HepG2 (cell line): ENCODE measurements around the gene TAPBP. TPM values are rescaled to one million over a fixed set of nuclear protein-coding genes. Genes with fewer than 3 reads are reported as not detected.

Experiments used
- ARHGAP35 ChIP-seq: sonication (generic); formaldehyde crosslinking; IDR thresholded peaks from 2 replicates; pipeline ENCODE4 v1.9.0; 2022; ENCODE audit warnings: mild to moderate bottlenecking, inconsistent platforms, moderate library complexity, missing genetic modification reagents, borderline replicate concordance
- ATM ChIP-seq: fragments of 450-650 bp; IDR thresholded peaks from 2 replicates; pipeline ENCODE4 v1.7.1; 2017; ENCODE audit warnings: mild to moderate bottlenecking, borderline replicate concordance
- ATRX ChIP-seq: sonication (generic); formaldehyde crosslinking; IDR thresholded peaks from 2 replicates; pipeline ENCODE4 v1.4.0; 2020; ENCODE audit warnings: missing genetic modification reagents, borderline replicate concordance
- CCAR2 ChIP-seq: fragments of 200-400 bp; formaldehyde crosslinking; optimal IDR thresholded peaks from 2 replicates; pipeline ENCODE3; 2018; ENCODE audit warnings: low read depth, mild to moderate bottlenecking, low read length, moderate library complexity
- CENPT ChIP-seq: sonication (generic); formaldehyde crosslinking; IDR thresholded peaks from 2 replicates; pipeline ENCODE4 v1.8.0; 2022; ENCODE audit warnings: low read depth, mild to moderate bottlenecking, moderate library complexity, missing genetic modification reagents
- FOXK1 ChIP-seq: sonication (generic); formaldehyde crosslinking; IDR thresholded peaks from 2 replicates; pipeline ENCODE4 v1.4.0; 2020; ENCODE audit warnings: low read depth, missing genetic modification reagents, borderline replicate concordance
- FOXK2 ChIP-seq: fragments of 450-650 bp; IDR thresholded peaks from 2 replicates; pipeline ENCODE4 v1.6.1; 2016
- HNRNPK ChIP-seq: fragments of 200-400 bp; formaldehyde crosslinking; IDR thresholded peaks from 2 replicates; pipeline ENCODE4 v1.6.1; 2018; ENCODE audit warnings: low read length, low read depth, moderate library complexity, mild to moderate bottlenecking; ENCODE audit not compliant: poor library complexity, severe bottlenecking
- MATR3 ChIP-seq: sonication (generic); formaldehyde crosslinking; IDR thresholded peaks from 2 replicates; pipeline ENCODE4 v1.4.0; 2020; ENCODE audit warnings: missing genetic modification reagents
- MBD4 ChIP-seq: IDR thresholded peaks from 2 replicates; pipeline ENCODE4 v1.6.1; 2012; ENCODE audit warnings: low read length, inconsistent platforms, borderline replicate concordance
- NCOR1 ChIP-seq: fragments of 200-600 bp; sonication (generic); IDR thresholded peaks from 2 replicates; pipeline ENCODE4 v1.7.0; 2017; ENCODE audit warnings: antibody characterized with exemption, low read length, borderline replicate concordance
- NFATC3 ChIP-seq: sonication (generic); formaldehyde crosslinking; IDR thresholded peaks from 2 replicates; pipeline ENCODE4 v1.5.1; 2020; ENCODE audit warnings: mild to moderate bottlenecking, missing genetic modification reagents
- NR2F2 ChIP-seq: IDR thresholded peaks from 2 replicates; pipeline ENCODE4 v1.6.1; 2012; ENCODE audit warnings: low read depth, inconsistent platforms, borderline replicate concordance
- POLR2G ChIP-seq: fragments of 200-400 bp; formaldehyde crosslinking; IDR thresholded peaks from 2 replicates; pipeline ENCODE4 v1.6.1; 2018; ENCODE audit warnings: mild to moderate bottlenecking, low read depth, low read length, moderate library complexity
- RELA ChIP-seq: sonication (generic); formaldehyde crosslinking; IDR thresholded peaks from 2 replicates; pipeline ENCODE4 v1.4.0; 2020; ENCODE audit warnings: missing genetic modification reagents
- RFX5 ChIP-seq: IDR thresholded peaks from 2 replicates; pipeline ENCODE4 v1.6.1; 2011; ENCODE audit warnings: low read depth, low read length, improper control_type of control experiment
- RXRB ChIP-seq: IDR thresholded peaks from 2 replicates; pipeline ENCODE4 v1.6.1; 2016; ENCODE audit warnings: borderline replicate concordance, missing genetic modification reagents, missing compliant biosample characterization
- SMAD9 ChIP-seq: sonication (generic); formaldehyde crosslinking; IDR thresholded peaks from 2 replicates; pipeline ENCODE4 v1.5.1; 2020; ENCODE audit warnings: mild to moderate bottlenecking, missing genetic modification reagents
- SMARCE1 ChIP-seq: fragments of 450-650 bp; IDR thresholded peaks from 2 replicates; pipeline ENCODE4 v1.6.1; 2017; ENCODE audit warnings: borderline replicate concordance
- SP5 ChIP-seq: IDR thresholded peaks from 2 replicates; pipeline ENCODE4 v1.6.1; 2016; ENCODE audit warnings: low read depth, borderline replicate concordance
- TARDBP ChIP-seq: sonication (generic); formaldehyde crosslinking; IDR thresholded peaks from 2 replicates; pipeline ENCODE4 v1.8.0; 2022; ENCODE audit warnings: mild to moderate bottlenecking, missing genetic modification reagents
- TEAD2 ChIP-seq: sonication (generic); formaldehyde crosslinking; IDR thresholded peaks from 2 replicates; pipeline ENCODE4 v1.9.0; 2021; ENCODE audit warnings: missing genetic modification reagents
- ZEB1 ChIP-seq: IDR thresholded peaks from 2 replicates; pipeline ENCODE4 v1.6.1; 2012; ENCODE audit warnings: mild to moderate bottlenecking, low read depth, inconsistent platforms; ENCODE audit not compliant: insufficient replicate concordance
- ZFP90 ChIP-seq: sonication (generic); formaldehyde crosslinking; IDR thresholded peaks from 2 replicates; pipeline ENCODE4 v1.8.0; 2022; ENCODE audit warnings: missing genetic modification reagents, mild to moderate bottlenecking, inconsistent platforms, borderline replicate concordance
- ZNF350 ChIP-seq: sonication (generic); formaldehyde crosslinking; IDR thresholded peaks from 2 replicates; pipeline ENCODE4 v1.4.0; 2020; ENCODE audit warnings: mild to moderate bottlenecking, low read depth, missing genetic modification reagents, borderline replicate concordance
- ZNF484 ChIP-seq: sonication (generic); formaldehyde crosslinking; IDR thresholded peaks from 2 replicates; pipeline ENCODE4 v1.5.1; 2020; ENCODE audit warnings: mild to moderate bottlenecking, low read depth, missing genetic modification reagents, borderline replicate concordance
- ZNF550 ChIP-seq: sonication (generic); formaldehyde crosslinking; IDR thresholded peaks from 2 replicates; pipeline ENCODE4 v1.4.0; 2020; ENCODE audit warnings: mild to moderate bottlenecking, missing genetic modification reagents, borderline replicate concordance
- ZNF619 ChIP-seq: sonication (generic); formaldehyde crosslinking; IDR thresholded peaks from 2 replicates; pipeline ENCODE4 v1.4.0; 2020; ENCODE audit warnings: mild to moderate bottlenecking, missing genetic modification reagents
- ZNF678 ChIP-seq: sonication (generic); formaldehyde crosslinking; IDR thresholded peaks from 2 replicates; pipeline ENCODE4 v1.4.0; 2020; ENCODE audit warnings: mild to moderate bottlenecking, missing genetic modification reagents
- ZNF83 ChIP-seq: sonication (generic); formaldehyde crosslinking; IDR thresholded peaks from 2 replicates; pipeline ENCODE4 v1.4.0; 2020; ENCODE audit warnings: missing genetic modification reagents, mild to moderate bottlenecking, borderline replicate concordance
- polyA plus RNA-seq, 8 experiments: library from polyadenylated mRNA; depleted of rRNA in 3 of 8; stranded (reverse) in 7 of 8; unstranded in 1 of 8; fragments of >200 nt; fragmentation: Illumina TruSeq in 4 of 8; extraction: Trizol in 4 of 8; gene quantifications; 2 replicates each; pipeline versions ENCODE4 v1.2.1 to v1.2.3, GENCODE V29; 2011 to 2016; ENCODE audit warnings: low read depth in 4 of 8, missing spikeins in 1 of 8, mixed read lengths in 1 of 8; ENCODE audit not compliant: insufficient read depth in 1 of 8
- total RNA-seq, 5 experiments: library from RNA; depleted of rRNA; stranded (reverse); fragments of >200 nt; fragmentation: Illumina TruSeq; extraction: Trizol; gene quantifications; 2 replicates each; pipeline ENCODE4 v1.2.3, GENCODE V29; 2016; ENCODE audit warnings: low read depth in 1 of 5
- TF ChIP-seq, protein P1 (sequence below): sonication (generic); formaldehyde crosslinking; IDR thresholded peaks from 2 replicates; pipeline ENCODE4 v1.4.0; 2020; ENCODE audit warnings: mild to moderate bottlenecking, missing genetic modification reagents
- TF ChIP-seq, protein P2 (sequence below): sonication (generic); formaldehyde crosslinking; IDR thresholded peaks from 2 replicates; pipeline ENCODE4 v1.9.0; 2021; ENCODE audit warnings: missing genetic modification reagents, mild to moderate bottlenecking, borderline replicate concordance

The TAPBP gene
- total and polyA plus RNA-seq, 2 of the 13 experiments (the other 11 are each of a cell fraction or from before 2014, with no cell fraction given) = 27.4 to 32.3 TPM

DNA sequence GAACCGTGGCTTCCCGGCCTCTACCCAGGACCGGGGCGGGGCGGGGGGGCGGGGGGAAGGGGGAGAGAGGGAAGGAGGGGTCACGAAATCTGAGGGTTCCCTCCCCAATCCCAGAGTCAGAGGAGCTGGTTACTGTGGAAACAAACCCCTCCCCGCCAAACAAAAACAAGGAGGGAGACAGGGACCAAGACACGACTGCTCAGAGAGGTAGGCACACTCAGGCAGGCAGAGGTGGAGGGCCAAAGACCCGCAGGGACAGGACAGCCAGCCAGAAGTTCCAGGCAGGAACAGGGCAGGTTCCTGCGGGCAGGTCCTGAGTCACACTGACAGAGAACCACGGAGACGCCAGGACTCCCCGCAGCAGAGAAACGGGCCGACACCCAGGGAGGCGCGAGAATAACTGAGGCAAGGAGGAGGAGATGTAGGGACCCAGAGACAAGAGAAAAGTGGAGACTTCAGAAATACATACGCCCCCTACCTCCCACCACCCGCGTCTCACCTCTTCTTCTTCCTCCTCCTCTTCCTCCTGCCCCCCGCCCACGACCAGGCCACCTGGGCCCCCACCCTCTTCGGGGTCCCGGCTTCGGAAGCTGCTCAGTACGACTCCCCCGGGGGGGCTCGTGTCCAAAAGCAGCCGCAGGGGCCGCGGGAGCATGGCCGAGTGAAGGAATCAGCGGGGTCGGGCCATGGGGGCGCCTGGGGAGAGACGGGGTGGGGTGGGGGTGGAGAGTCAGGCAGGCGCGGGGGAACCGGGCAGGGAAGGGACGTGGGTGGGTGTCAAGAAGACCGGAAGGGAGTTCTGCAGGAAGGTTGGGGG is 15.7 kb downstream of the TAPBP start (continued):
- no peak for TF ChIP-seq ZNF484 (CRISPR knock-in tag)
- TF ChIP-seq, protein P1, sequence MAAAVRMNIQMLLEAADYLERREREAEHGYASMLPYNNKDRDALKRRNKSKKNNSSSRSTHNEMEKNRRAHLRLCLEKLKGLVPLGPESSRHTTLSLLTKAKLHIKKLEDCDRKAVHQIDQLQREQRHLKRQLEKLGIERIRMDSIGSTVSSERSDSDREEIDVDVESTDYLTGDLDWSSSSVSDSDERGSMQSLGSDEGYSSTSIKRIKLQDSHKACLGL (CRISPR knock-in tag) = no peak
- no peak for TF ChIP-seq ZNF350 (CRISPR knock-in tag)
- no peak for TF ChIP-seq TEAD2
- no peak for TF ChIP-seq ATM
- no peak for TF ChIP-seq HNRNPK
- TF ChIP-seq ZNF619 = no peak; the same call in 1 of the 2 replicates
- no peak for TF ChIP-seq FOXK2
- no peak for TF ChIP-seq NCOR1
- no peak for TF ChIP-seq POLR2G
- no peak for TF ChIP-seq RELA
- no peak for TF ChIP-seq SMAD9
- TF ChIP-seq RFX5 = no peak
- TF ChIP-seq, protein P2, sequence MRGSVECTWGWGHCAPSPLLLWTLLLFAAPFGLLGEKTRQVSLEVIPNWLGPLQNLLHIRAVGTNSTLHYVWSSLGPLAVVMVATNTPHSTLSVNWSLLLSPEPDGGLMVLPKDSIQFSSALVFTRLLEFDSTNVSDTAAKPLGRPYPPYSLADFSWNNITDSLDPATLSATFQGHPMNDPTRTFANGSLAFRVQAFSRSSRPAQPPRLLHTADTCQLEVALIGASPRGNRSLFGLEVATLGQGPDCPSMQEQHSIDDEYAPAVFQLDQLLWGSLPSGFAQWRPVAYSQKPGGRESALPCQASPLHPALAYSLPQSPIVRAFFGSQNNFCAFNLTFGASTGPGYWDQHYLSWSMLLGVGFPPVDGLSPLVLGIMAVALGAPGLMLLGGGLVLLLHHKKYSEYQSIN (CRISPR knock-in tag) = no peak
- no peak for TF ChIP-seq FOXK1 (CRISPR knock-in tag)
- TF ChIP-seq ZNF550 (CRISPR knock-in tag) = no peak
- no peak for TF ChIP-seq ATRX (CRISPR knock-in tag)
- no peak for TF ChIP-seq ZEB1
- TF ChIP-seq MATR3 = no peak
- TF ChIP-seq ZNF83 (CRISPR knock-in tag) = no peak
- no peak for TF ChIP-seq CCAR2
- TF ChIP-seq NFATC3 = no peak
- no peak for TF ChIP-seq RXRB (CRISPR knock-in tag)
- no peak for TF ChIP-seq TARDBP (CRISPR knock-in tag)
- TF ChIP-seq ARHGAP35 (CRISPR knock-in tag) = no peak
- TF ChIP-seq MBD4 = no peak
- no peak for TF ChIP-seq ZFP90 (CRISPR knock-in tag)
- TF ChIP-seq NR2F2 = no peak
- no peak for TF ChIP-seq SMARCE1
- TF ChIP-seq CENPT = no peak
- no peak for TF ChIP-seq ZNF678
- TF ChIP-seq SP5 (CRISPR knock-in tag) = 0 out of 2 replicates have a peak, but pooled peaks have one; percentile 10
